Type B pancreatic cell (in vitro differentiated cells): ENCODE results near the gene PLCL1. TPM values are rescaled to one million over a fixed set of nuclear protein-coding genes. Genes with fewer than 3 reads are reported as not detected.

Source experiments
- DNase-seq: peaks from one replicate; pipeline ENCODE4 v3.0.0; 2021; ENCODE audit warnings: mixed read lengths; ENCODE audit not compliant: unreplicated experiment; ENCODE audit errors: extremely low spot score
- H3K27ac Mint-ChIP-seq: 2 replicates; pipeline ENCODE4 v1.8.0; 2021; ENCODE audit warnings: mild to moderate bottlenecking, mixed read lengths
- H3K27me3 Mint-ChIP-seq: 2 replicates; pipeline ENCODE4 v1.8.0; 2021; ENCODE audit warnings: mixed read lengths
- H3K36me3 Mint-ChIP-seq: 2 replicates; pipeline ENCODE4 v1.8.0; 2021; ENCODE audit warnings: mixed read lengths
- H3K4me1 Mint-ChIP-seq: one replicate; pipeline ENCODE4 v1.8.0; 2021; ENCODE audit warnings: mixed read lengths; ENCODE audit not compliant: unreplicated experiment
- H3K4me3 Mint-ChIP-seq: 2 replicates; pipeline ENCODE4 v1.8.0; 2021; ENCODE audit warnings: mild to moderate bottlenecking, mixed read lengths
- H3K9me3 Mint-ChIP-seq: 2 replicates; pipeline ENCODE4 v1.8.0; 2021; ENCODE audit warnings: mixed read lengths
- total RNA-seq: library from RNA; stranded (reverse); gene quantifications from 2 replicates; pipeline ENCODE4 v1.2.1, GENCODE V29; 2021; ENCODE audit warnings: low replicate concordance
- TF ChIP-seq, protein P1 (sequence below): fragments of 200-600 bp; sonication (generic); conservative IDR thresholded peaks from 2 replicates; pipeline ENCODE4 v1.5.0; 2021; ENCODE audit warnings: antibody characterized with exemption, mild to moderate bottlenecking

PLCL1 gene
- total RNA-seq, 1 donor from 2014 or later: 4.4 TPM

- H3K27me3 Mint-ChIP-seq: no peaks in the 10 kb centered on the region
- no peak overlapping the region for H3K27ac Mint-ChIP-seq
- DNase-seq: no peak
- no peaks in the 10 kb centered on the region for H3K4me1 Mint-ChIP-seq
- peaks cover 3% of the 10 kb centered on the region for H3K9me3 Mint-ChIP-seq
- H3K4me3 Mint-ChIP-seq: no peak overlapping the region
- no peaks in the 10 kb centered on the region for H3K36me3 Mint-ChIP-seq
- TF ChIP-seq, protein P1, sequence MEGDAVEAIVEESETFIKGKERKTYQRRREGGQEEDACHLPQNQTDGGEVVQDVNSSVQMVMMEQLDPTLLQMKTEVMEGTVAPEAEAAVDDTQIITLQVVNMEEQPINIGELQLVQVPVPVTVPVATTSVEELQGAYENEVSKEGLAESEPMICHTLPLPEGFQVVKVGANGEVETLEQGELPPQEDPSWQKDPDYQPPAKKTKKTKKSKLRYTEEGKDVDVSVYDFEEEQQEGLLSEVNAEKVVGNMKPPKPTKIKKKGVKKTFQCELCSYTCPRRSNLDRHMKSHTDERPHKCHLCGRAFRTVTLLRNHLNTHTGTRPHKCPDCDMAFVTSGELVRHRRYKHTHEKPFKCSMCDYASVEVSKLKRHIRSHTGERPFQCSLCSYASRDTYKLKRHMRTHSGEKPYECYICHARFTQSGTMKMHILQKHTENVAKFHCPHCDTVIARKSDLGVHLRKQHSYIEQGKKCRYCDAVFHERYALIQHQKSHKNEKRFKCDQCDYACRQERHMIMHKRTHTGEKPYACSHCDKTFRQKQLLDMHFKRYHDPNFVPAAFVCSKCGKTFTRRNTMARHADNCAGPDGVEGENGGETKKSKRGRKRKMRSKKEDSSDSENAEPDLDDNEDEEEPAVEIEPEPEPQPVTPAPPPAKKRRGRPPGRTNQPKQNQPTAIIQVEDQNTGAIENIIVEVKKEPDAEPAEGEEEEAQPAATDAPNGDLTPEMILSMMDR: no peak
Observed at GRCh38 chr2:198173242-198173641, 368.8 kb downstream of the PLCL1 start.

- TF ChIP-seq, protein P1: no peak
- Mint-ChIP-seq H3K9me3 (peaks cover 9% of the 10 kb centered on the region), H3K27ac (no peak overlapping the region), H3K4me3 (no peak overlapping the region), H3K27me3 (no peaks in the 10 kb centered on the region), H3K36me3 (no peaks in the 10 kb centered on the region), H3K4me1 (no peaks in the 10 kb centered on the region)
- no peak for DNase-seq
Observed at GRCh38 chr2:198173864-198174263, 369.5 kb downstream of the PLCL1 start.

DNA sequence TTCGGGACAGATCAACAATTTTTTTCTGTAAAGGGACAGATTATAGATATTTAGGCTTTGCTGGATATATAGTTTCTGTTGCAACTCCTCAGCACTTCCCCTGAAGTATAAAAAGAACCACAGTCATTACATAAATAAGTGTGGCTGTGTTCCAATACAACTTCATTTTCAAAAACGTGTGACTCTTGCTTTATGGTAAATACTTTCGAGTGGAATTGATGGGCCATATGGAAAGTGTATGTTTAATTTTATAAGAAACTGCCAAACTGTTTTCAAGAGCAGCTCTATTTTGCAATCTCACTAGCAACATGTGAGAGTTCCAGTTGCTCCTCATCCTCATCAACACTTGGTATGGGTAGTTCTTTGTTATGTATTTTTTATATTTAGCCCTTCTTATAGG, 370.9 kb downstream of the PLCL1 start:
- Mint-ChIP-seq H3K27me3 (no peaks in the 10 kb centered on the region), H3K4me3 (no peak overlapping the region), H3K9me3 (peaks cover 10% of the 10 kb centered on the region), H3K36me3 (no peaks in the 10 kb centered on the region), H3K27ac (no peak overlapping the region), H3K4me1 (no peaks in the 10 kb centered on the region)
- DNase-seq: no peak
- TF ChIP-seq, protein P1: no peak

- Mint-ChIP-seq H3K27ac (no peak overlapping the region), H3K4me3 (no peak overlapping the region), H3K4me1 (no peaks in the 10 kb centered on the region), H3K36me3 (no peaks in the 10 kb centered on the region), H3K9me3 (peaks cover 10% of the 10 kb centered on the region), H3K27me3 (no peaks in the 10 kb centered on the region)
- TF ChIP-seq, protein P1: no peak
- no peak for DNase-seq
Observed at GRCh38 chr2:198177040-198177439, 372.6 kb downstream of the PLCL1 start.

DNA sequence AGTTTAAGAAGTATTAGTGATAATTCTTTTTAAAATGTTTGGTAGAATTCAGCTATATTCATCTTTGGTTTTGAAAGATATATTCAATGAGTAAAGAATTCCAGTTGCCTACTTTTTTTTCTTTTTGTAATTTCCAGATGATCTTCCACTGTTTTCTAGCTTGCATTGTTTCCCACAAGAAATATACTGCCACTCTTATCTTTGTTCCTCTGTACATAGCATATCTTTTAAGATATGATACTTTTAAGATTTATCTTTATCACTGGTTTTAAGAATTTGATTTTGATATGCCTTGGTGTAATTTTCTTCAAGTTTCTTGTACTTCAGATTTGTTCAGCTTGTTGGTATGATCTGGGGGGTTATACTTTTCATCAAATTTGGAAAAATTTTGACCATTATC, 374.4 kb downstream of the PLCL1 start:
- no peak overlapping the region for H3K27ac Mint-ChIP-seq
- no peaks in the 10 kb centered on the region for H3K36me3 Mint-ChIP-seq
- H3K4me1 Mint-ChIP-seq: no peaks in the 10 kb centered on the region
- H3K9me3 Mint-ChIP-seq: peaks cover 10% of the 10 kb centered on the region
- TF ChIP-seq, protein P1: no peak
- H3K4me3 Mint-ChIP-seq: no peak overlapping the region
- DNase-seq: no peak
- no peaks in the 10 kb centered on the region for H3K27me3 Mint-ChIP-seq

DNA sequence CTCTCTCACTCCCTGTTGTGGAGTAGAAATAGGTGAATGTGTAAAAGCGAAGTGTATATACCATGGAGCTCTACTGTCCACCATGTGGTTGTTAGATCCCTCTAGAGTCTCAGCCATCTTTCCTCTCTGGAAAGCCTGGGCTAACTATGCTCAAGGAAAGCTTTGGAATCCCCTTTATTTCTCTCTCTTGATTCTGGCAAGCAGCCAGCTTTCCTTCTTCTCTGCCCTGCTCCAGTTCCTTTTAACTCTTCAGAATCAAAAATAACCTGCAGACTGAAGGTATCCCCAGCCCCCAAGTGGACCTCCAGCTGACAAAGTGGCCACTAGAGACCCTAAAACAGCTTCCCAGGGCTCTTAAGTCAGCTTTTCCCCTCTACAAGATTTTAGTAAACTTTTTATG, 381.9 kb downstream of the PLCL1 start:
- H3K27me3 Mint-ChIP-seq: peaks cover 10% of the 10 kb centered on the region
- H3K4me1 Mint-ChIP-seq: no peaks in the 10 kb centered on the region

More for the DNA sequence above, 381.9 kb downstream of the PLCL1 start:
- Mint-ChIP-seq H3K4me3 (no peak overlapping the region), H3K36me3 (no peaks in the 10 kb centered on the region), H3K27ac (no peak overlapping the region), H3K9me3 (no peaks in the 10 kb centered on the region)
- TF ChIP-seq, protein P1: no peak
- no peak for DNase-seq
